GM18520 (cell line): ENCODE measurements around the gene ABHD14A.

Source experiments
- ATAC-seq: cut with Tn5 transposase; IDR thresholded peaks from one replicate; pipeline ENCODE4 v1.9.1; 2021; ENCODE audit not compliant: unreplicated experiment

ABHD14A gene

DNA sequence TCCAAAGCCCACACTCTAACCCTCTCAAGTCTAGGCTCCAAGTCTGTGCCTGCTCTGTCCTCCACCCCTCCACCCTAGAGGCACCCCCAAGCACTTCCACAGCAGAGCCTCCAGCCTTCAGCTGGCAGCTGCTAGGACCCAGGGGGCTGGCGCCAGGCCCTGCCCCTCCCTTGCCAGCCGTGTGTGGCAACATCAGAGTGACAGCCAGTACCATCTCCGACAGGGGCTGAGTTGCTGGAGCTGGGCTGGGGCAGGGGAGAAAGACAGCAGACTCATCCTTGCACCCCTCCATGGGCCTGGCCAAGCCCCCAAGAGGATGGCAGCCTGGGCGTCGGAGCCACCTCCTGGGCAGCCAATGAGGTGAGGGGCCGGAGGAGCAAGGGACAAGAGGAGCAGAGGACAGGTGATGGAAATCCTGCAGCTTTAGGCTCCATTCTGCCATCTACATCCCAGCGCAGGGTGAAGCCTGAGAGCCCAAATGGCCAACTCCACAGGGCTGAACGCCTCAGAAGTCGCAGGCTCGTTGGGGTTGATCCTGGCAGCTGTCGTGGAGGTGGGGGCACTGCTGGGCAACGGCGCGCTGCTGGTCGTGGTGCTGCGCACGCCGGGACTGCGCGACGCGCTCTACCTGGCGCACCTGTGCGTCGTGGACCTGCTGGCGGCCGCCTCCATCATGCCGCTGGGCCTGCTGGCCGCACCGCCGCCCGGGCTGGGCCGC, 19.5 kb upstream of the ABHD14A start, which contains the start of gene GPR62:
Gene GPR62 (plus strand): TSS at position 207 of the 718 bp plus-strand sequence. CDS start 272 bp downstream, at position 479.
- no peak for ATAC-seq

DNA sequence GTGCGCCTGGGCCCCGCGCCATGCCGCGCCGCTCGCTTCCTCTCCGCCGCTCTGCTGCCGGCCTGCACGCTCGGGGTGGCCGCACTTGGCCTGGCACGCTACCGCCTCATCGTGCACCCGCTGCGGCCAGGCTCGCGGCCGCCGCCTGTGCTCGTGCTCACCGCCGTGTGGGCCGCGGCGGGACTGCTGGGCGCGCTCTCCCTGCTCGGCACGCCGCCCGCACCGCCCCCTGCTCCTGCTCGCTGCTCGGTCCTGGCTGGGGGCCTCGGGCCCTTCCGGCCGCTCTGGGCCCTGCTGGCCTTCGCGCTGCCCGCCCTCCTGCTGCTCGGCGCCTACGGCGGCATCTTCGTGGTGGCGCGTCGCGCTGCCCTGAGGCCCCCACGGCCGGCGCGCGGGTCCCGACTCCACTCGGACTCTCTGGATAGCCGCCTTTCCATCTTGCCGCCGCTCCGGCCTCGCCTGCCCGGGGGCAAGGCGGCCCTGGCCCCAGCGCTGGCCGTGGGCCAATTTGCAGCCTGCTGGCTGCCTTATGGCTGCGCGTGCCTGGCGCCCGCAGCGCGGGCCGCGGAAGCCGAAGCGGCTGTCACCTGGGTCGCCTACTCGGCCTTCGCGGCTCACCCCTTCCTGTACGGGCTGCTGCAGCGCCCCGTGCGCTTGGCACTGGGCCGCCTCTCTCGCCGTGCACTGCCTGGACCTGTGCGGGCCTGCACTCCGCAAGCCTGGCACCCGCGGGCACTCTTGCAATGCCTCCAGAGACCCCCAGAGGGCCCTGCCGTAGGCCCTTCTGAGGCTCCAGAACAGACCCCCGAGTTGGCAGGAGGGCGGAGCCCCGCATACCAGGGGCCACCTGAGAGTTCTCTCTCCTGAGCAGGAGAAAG, 18.7 kb upstream of the ABHD14A start:
- ATAC-seq: no peak

DNA sequence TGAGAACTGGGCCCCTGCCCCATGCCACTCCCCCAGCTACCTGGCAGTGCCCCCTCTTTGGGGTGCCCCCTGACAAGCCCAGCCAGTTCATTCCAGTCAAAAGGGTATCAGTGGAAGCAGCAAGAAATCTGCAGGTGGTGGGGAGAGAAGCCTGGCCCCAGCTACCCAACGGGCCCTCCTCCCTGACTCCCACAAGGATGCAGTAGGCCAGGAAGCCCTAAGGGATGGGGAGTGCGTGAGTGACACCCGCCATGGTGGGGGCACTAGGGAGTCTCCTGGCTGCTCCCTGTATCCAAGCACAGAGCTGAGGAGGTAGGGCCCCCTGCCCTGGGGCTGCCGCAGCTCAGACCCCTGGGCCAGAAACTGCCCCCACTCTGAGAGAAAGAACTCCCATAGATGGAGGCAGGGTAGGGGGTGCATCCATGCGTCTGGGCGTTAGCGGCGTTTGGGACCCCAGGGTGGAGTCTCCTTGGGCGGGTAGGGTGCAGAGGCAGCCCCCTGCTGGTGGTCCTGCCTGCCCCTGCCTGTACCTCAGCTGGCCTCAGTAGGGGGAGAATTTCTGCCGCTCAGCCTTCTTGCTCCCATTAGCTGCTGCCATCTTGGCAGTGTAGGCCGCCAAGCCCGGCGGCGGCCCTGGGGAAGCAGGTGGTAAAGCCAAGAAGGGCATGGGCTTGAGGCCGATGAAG, 17.2 kb upstream of the ABHD14A start:
- ATAC-seq: no peak

DNA sequence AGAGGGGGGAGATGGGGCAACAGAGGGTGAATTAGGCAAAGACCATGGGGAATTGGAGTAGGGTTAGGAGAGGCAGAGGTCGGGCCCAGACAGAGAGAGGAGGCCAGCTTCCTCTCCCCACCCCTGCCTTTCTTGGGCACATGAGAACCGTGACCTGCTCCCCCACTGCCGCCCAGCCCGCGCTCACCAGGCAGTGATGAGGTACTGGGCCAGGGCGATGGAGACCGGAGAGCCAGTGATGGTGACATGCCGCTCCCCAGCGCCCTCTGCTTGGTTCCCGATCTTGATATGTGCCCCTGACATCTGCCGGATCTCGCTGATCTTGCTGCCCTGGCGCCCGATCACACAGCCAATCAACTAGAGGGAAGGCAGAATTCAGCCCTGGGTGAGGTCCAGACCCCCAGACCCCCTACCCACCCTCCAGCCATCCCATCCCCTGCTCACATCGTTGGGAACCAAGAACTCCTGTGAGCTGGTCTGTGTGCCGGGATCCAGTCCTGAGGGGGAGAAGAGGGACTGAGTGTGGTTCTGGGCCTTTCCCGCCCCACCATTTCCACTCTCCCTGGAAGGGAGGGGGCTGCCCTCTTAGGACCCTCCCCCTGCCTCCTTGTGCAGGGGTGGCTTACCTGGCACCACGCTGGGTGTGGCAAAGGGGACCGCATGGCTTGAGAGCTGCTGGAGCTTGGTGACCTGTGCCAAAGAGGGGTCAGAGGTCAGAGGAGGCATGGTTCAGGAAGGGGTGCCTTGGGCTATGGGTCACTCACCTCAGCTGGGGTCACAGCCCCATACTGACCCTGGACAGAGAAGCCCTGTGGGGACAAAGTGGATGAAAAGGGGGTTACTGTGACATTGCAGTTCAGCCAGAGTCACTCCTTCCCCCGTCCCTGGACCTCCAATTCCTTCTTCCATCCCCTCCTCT, 16.0 kb upstream of the ABHD14A start:
- no peak for ATAC-seq

DNA sequence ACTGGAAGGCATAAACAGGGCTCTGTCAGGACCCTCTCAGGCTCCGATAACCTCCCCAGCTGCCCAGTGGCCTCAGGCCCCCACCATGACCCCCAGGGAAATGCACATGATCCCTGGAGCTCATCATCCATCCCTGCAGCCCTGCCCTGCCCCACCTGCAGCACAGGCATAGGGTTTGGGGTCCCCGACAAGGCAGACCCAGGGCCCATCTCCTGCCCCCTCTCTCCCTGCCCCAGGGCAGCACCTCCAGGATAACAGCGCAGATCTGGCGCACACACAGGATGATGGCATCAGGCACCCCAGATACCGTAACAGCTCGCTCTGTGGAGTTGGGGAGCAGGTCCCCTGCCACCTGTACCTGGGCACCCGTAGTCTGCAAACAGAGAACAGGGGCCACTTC, 15.2 kb upstream of the ABHD14A start:
- no peak for ATAC-seq

DNA sequence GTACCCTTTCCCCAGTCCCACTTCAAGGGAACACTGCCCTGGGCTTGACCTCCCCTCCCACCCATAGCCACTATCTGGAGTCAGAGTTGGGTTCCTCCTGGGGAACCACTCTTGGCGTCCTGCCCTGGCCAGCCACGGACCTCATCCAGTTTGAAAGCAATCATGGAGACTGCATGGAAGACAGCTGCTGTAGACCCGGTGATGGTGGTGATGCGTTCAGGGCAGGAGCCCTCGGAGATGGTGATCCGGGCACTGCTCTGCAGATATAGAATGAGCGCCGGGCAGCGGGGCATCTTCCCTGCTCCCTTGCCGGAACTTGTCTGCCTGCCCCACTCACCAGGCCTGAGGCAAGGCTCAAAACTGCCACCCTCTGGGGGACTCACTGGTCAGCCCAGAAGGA, 14.5 kb upstream of the ABHD14A start:
- ATAC-seq: no peak

DNA sequence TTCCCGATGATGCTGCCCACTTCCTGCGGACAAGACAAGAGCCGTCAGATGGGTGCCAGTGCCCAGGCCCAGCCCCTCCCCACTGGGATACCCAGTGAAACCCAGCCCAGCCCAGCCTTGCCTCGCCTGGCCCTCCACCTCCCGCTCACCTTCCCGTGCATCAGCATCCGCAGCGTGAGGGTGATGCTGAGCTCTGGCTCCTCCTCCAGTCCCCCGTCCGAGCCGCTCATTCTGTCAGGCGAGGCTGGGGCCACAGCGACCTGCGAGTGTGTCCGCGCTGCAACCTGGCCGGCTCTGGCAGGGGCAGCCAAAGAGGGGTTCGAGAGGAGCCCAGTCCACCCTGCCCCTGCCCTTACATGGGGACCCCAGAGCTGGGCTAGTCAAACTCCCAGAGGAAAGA, 13.9 kb upstream of the ABHD14A start:
- ATAC-seq: no peak

DNA sequence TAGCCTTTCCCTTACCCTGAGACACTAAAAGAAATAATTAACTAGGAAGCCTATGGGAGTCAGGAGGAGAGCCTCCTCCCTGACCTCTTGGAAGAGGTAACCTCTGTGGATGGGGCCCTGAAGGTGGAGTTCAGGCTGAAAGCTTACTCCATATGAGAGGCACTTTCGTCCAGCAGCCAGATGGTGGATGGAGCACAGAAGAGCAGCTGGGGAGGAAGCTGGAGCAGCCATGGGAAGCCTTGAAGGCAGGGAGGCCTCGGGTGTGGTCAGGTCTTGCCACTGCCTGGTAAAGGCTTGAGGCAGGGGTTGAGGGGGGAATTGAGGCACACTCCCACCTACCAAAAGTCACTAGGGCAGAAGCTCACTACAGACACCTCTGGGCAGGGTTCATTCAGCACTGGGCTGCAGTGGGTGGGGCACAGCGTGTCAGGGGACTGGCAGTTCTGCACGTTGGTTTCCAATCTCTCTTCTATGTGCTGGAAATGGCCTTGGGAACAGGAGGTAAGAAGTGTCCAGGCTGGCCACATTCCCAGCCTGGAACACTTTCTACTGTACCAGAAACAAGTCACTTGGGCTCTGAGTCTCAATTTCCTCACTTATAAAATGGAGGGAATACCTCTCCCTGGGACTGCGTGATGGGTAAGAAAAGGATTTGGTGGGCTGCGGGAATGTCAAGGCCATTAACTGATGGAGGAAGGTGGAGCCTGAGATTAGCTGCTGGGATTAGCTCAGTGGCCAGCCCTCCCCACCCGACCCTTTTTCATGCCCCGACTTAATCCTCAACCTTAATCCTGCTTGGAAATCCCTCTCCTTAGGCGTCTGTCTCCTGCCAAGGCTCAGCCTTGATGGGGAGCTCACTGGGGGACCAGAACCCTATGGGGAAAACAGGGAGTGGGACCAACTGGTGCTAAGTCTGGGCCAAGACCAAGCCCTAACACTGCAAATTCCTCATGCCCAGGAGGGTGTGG, 13.0 kb upstream of the ABHD14A start:
- ATAC-seq: no peak

DNA sequence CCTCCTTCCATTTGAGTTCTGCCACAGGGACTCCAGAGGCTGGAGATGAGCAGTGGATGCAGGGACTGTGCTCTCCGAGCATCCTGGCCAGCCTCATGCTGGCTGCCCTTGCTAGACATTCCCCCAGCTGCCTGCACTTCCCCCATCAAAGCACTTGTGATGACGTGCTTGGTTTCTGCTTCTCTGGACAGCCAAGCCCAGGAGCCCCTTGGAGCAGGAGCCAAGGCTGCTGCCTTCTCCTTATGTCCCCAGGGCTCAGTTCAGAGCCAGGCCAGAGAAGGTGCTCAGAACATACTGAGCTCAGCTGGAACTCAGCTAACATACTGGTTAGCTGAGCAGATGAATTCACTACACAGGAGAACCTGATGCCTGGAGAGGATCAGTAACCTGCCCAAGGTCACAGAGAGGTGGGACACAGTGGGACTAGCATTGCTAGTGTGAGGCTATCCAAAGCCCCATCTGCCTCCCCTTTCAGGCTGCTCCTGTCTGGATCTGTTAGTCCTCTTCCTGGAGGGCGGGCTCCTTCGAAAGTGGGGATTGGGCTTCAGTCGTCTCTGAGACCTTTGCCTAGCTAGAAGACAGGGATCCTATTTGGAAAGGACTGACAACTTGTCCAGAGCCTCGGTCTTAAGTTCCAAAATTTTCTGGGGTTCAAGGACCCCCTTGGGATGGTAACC, 11.9 kb upstream of the ABHD14A start:
- no peak for ATAC-seq

DNA sequence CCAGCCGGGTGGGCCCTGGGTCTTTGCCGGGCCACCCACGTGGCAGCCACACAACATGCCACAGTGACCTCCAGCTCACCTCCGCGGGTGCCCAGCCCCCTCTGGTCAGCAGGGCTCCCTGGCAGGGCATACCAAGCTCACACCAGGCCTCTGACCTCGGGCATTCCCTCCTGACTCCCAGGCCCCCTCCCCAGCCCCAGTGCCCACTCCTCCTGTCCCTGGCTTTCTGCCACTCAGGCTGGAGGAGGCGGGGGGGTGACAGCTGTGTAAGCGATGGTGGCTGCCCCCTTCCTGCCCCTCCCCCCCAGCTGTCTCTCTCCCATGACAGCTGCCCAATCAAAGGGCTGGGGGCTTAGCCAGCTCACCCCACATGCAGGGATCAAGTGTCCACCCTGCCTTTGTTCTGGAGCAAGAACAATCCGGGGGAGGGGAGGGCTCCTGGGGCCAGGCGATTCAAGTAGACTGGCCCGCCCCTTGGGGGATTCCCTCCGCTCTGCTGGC, 10.9 kb upstream of the ABHD14A start:
- no peak for ATAC-seq

DNA sequence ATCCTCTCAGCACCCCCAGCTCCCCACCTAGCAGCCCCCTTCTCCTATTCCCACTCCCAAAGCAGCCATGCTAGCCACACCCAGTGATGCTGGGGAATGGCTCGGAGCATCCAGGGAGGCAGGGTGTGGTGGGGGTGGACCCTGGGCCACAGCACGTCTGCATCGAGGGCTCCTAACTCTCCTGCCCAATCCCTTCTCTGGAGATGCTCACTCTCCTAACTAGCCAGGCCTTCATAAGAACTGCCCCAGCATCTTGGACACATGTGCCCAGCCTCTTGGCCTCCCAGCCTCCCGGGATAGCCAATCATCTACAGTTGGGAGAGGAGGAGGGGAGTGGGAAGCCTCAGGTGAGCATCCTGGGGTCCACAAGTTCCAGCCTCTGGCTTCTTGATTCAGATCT, 10.3 kb upstream of the ABHD14A start:
- ATAC-seq: no peak

DNA sequence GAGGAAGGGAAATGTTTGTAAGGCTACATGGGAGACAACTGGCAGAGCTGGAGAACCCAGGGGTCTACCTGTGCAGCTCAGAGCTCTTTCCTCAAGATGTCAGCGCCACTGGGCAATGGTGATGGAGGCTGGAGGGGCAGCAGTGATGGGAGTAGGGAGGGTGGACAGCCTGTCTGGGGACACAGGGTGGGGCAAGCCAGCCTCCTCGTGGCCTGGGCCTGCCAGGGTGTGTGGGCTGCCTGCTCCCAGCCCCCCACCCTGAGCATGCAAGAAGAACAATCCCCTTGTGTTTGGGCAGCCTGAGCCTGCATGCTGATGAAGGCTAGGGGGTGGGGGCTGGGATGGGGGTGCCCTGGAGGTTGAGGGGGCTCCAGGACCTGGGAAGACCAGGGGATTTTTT, 8.8 kb upstream of the ABHD14A start:
- no peak for ATAC-seq

DNA sequence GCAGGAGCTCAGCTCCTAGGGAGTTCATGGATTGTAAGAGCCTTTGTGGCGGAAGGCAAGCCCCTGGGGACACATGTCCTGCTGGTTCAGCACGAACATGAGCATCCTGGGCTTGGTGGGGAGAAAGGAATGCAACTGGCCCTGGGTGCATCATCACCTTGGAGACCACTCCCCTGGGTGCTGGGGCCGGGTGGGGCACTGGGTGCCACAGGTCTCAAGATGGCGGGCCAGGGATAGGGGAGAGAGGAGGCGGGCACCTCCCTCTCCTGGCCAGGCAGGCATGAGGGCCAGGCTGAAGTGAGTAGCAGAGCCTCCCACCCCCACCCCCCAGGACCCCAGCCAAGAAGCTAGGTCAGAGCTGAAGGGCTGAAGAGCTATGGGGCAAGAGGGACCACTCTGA, 8.4 kb upstream of the ABHD14A start:
- ATAC-seq: no peak

DNA sequence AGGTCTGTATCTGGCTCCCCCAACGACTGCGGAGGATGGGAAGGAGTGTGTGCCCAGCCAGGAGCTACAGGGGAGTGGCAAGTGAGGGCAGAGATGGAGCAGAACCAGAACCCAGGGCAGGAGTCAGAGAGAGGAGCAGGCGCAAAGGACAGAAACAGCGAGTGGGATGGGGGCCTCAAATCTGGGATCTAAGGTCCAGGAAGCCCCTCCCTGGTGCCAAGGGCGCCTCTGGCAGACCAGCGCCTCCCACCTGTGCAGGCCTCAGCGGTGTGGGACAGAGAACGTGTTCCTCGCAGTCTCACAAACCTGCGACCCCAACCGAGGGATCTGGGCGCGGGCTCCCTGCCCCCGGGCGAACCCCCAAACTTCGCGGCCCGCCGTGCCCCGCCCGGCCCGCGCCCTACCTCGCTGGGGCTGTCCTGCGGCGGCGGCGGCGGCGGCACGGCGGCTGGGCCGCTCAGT, 7.9 kb upstream of the ABHD14A start:
- no peak for ATAC-seq

DNA sequence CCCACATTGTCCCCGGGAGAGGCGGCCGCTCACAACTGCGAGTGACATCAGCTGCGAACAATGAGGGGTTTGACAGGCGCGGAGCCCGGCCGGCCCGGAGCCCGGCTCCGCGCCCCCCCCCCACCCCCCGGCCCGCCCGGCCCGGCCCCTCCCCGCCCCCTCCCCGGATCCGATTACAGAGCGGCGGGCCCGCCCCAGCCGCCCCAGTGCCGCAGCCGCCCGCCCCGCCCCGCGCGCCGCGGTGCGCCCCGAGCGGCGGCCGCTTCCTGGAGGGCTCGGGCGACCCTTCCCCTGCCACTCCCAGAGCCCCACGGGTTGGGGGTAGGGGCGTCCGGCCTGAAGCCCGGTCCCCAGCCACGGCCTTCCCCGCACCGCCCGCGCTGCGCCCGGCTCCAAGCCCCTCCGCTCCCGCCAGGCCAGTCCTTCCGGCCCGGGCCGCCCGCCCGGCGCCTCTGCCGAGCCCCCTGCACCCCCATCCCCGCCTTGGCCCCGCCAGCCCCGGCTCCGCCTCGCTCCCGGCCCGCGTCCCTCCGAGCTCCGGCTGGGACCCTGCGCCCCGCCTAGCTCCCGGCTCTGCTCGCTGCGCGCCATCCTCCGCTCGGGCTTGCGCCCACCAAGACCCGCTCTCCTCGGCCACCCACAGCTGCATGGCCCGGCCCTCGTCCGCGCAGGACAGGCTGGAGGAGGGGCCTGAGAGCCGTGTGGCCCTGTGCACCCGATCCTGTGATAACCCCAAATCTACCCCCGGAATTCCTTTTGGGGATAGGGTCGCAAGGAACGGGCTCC, 7.3 kb upstream of the ABHD14A start, which contains the start of gene PCBP4:
Gene PCBP4 (minus strand): TSS at position 71 of the 786 bp plus-strand sequence. CDS start 6,214 bp downstream, outside the sequence.
- peak; percentile 43 for ATAC-seq

DNA sequence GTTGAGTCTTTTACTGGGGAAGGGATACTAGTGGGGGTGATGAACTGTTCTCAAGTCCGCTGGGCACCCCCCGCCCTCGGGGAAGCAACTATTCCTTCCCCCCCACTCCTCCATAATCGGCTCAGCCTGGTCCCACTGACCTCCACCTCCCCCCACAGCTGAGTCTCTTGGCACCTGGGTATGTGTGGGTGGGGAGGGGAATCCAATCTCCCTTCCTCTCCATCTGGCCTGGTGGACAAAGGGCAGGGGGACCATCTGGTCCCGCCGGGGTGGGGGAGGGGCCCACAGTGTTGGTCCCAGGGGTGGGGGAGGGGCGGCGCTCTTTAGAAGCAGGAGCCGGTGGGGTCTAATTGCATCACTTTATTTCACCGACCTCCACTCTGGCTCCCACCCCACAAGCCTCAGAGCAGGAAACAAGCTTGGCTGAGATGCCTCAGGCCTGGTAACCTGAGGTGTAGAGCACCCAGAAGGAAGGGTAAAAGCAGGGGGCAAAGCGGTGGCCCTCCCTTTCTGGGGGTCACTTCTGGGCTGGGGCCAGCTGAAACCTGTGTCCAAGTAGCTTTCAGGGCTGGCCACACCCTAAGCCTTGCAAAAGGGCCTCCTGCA, 6.6 kb upstream of the ABHD14A start:
- ATAC-seq: no peak
